HepG2 (cell line): ENCODE measurements around the gene ATP9B. TPM values are rescaled to one million over a fixed set of nuclear protein-coding genes. Genes with fewer than 3 reads are reported as not detected.

Experiments used
- ATAC-seq: fragments of 200-7000 bp; cut with Tn5 transposase; 3 replicates; pipeline ENCODE4 v1.9.1; 2020; ENCODE audit warnings: mild to moderate bottlenecking, moderate library complexity
- BruUV-seq: library from RNA; stranded (reverse); fragments of 400-500 nt; replicated peaks from 2 replicates; lab custom pipeline; 2021; lab: Mats Ljungman, UMichigan
- CTCF ChIA-PET: fragments of 300-600 bp; formaldehyde crosslinking; extraction: SDS; loops from one replicate; lab custom pipeline; 2021; ENCODE audit warnings: low total read pairs, inconsistent platforms, low intra/inter-chr PET ratio; lab: Yijun Ruan, JAX
- POLR2A ChIA-PET: fragments of 350-600 bp; sonication (Branson Sonifier 250); formaldehyde crosslinking; loops from one replicate; lab custom pipeline; 2020; ENCODE audit warnings: antibody characterized with exemption, inconsistent platforms; lab: Yijun Ruan, JAX
- DNase-seq: peaks from one replicate; pipeline ENCODE4 v3.0.0-alpha.2; 2015; ENCODE audit warnings: low spot score
- FAIRE-seq: peaks from 3 replicates; lab custom pipeline; 2011; peaks lifted over from hg19 to GRCh38; lab: Jason Lieb, UNC
- H2AFZ ChIP-seq: one replicate; pipeline ENCODE4 v1.6.1; 2011; ENCODE audit warnings: low read length, inconsistent platforms
- H3K27ac ChIP-seq: fragments of 300-600 bp; 3 replicates; pipeline ENCODE4 v1.8.0; 2011; ENCODE audit warnings: mixed run types, mild to moderate bottlenecking, mixed read lengths, low read length, inconsistent platforms; ENCODE audit not compliant: insufficient read depth; ENCODE audit errors: extremely low read length
- H3K27me3 ChIP-seq, 2 experiments: fragments of 200-600 bp in 1 of 2; 2 replicates in 1 of 2; 3 replicates in 1 of 2; pipeline versions ENCODE4 v1.6.0 to v1.8.0; 2011; ENCODE audit warnings: low read length in 2 of 2, mild to moderate bottlenecking in 2 of 2, moderate library complexity in 2 of 2, inconsistent platforms in 1 of 2; ENCODE audit not compliant: insufficient read depth in 2 of 2, control insufficient read depth in 1 of 2
- H3K36me3 ChIP-seq, 2 experiments: fragments of 200-600 bp in 1 of 2; replicated peaks in 1 of 2; 2 replicates in 1 of 2; 3 replicates in 1 of 2; pipeline versions ENCODE4 v1.5.1 to v1.8.0; 2011; ENCODE audit warnings: low read length in 2 of 2, inconsistent platforms in 1 of 2; ENCODE audit not compliant: insufficient read depth in 2 of 2, control insufficient read depth in 1 of 2
- H3K4me1 ChIP-seq: 2 replicates; pipeline ENCODE4 v1.5.1; 2012; ENCODE audit warnings: low read length, inconsistent platforms; ENCODE audit not compliant: insufficient read depth
- H3K4me2 ChIP-seq: 2 replicates; pipeline ENCODE4 v1.6.0; 2011; ENCODE audit warnings: low read depth, low read length, inconsistent platforms
- H3K4me3 ChIP-seq, 3 experiments: fragments of 200-600 bp in 1 of 3; sonication (generic), shearing (Covaris generic) in 1 of 3; replicated peaks in 1 of 3; 2 replicates each; pipeline ENCODE4 v1.5.1; 2011 to 2016; ENCODE audit warnings: low read length in 3 of 3, inconsistent platforms in 2 of 3, low read depth in 2 of 3, mild to moderate bottlenecking in 2 of 3, control low read depth in 1 of 3, mixed read lengths in 1 of 3; ENCODE audit not compliant: insufficient read depth in 1 of 3
- H3K79me2 ChIP-seq: one replicate; pipeline ENCODE4 v1.6.1; 2011; ENCODE audit warnings: low read length, inconsistent platforms; ENCODE audit not compliant: insufficient read depth
- H3K9ac ChIP-seq: 2 replicates; pipeline ENCODE4 v1.6.0; 2011; ENCODE audit warnings: mild to moderate bottlenecking, low read depth, low read length, inconsistent platforms; ENCODE audit not compliant: insufficient read depth
- H3K9me3 ChIP-seq: 2 replicates; pipeline ENCODE4 v1.5.1; 2012; ENCODE audit warnings: mild to moderate bottlenecking, low read length
- H4K20me1 ChIP-seq: 2 replicates; pipeline ENCODE4 v1.6.0; 2011; ENCODE audit warnings: inconsistent platforms, mild to moderate bottlenecking, low read length, moderate library complexity; ENCODE audit not compliant: insufficient read depth
- HHEX ChIP-seq: IDR thresholded peaks from 2 replicates; pipeline ENCODE4 v1.6.1; 2016; ENCODE audit warnings: control low read depth
- KDM6A ChIP-seq: IDR thresholded peaks from 2 replicates; pipeline ENCODE4 v1.6.1; 2016; ENCODE audit warnings: low read depth
- MBD4 ChIP-seq: IDR thresholded peaks from 2 replicates; pipeline ENCODE4 v1.6.1; 2012; ENCODE audit warnings: low read length, inconsistent platforms, borderline replicate concordance
- MXI1 ChIP-seq: IDR thresholded peaks from 3 replicates; pipeline ENCODE4 v1.6.1; 2012; ENCODE audit warnings: low read depth, low read length, inconsistent platforms, borderline replicate concordance
- RAD21 ChIP-seq: fragments of 450-650 bp; formaldehyde crosslinking; IDR thresholded peaks from 2 replicates; pipeline ENCODE4 v1.5.0; 2020; ENCODE audit warnings: mild to moderate bottlenecking
- SUZ12 ChIP-seq: fragments of 150-350 bp; IDR thresholded peaks from 2 replicates; pipeline ENCODE4 v1.6.1; 2014; ENCODE audit warnings: low read depth, low read length
- ZNF136 ChIP-seq: sonication (generic); formaldehyde crosslinking; IDR thresholded peaks from 2 replicates; pipeline ENCODE4 v1.8.1; 2022; ENCODE audit warnings: low read depth, mild to moderate bottlenecking, moderate library complexity, missing genetic modification reagents
- ZNF160 ChIP-seq: sonication (generic); formaldehyde crosslinking; IDR thresholded peaks from 2 replicates; pipeline ENCODE4 v1.8.0; 2022; ENCODE audit warnings: mild to moderate bottlenecking, inconsistent platforms, missing genetic modification reagents
- ZNF207 ChIP-seq: fragments of 450-650 bp; IDR thresholded peaks from 2 replicates; pipeline ENCODE4 v1.6.1; 2016; ENCODE audit warnings: antibody characterized with exemption, borderline replicate concordance
- ZNF577 ChIP-seq: sonication (generic); formaldehyde crosslinking; IDR thresholded peaks from 2 replicates; pipeline ENCODE4 v1.4.0; 2020; ENCODE audit warnings: mild to moderate bottlenecking, low read depth, missing genetic modification reagents, borderline replicate concordance
- ZNF772 ChIP-seq: sonication (generic); formaldehyde crosslinking; IDR thresholded peaks from 2 replicates; pipeline ENCODE4 v1.5.0; 2020; ENCODE audit warnings: mild to moderate bottlenecking, missing genetic modification reagents
- ZNF891 ChIP-seq: sonication (generic); formaldehyde crosslinking; IDR thresholded peaks from 2 replicates; pipeline ENCODE4 v1.5.0; 2020; ENCODE audit warnings: mild to moderate bottlenecking, missing genetic modification reagents
- WGBS: methylation state at CpG from one replicate; pipeline ENCODE4 v1.1.6; 2017; ENCODE audit warnings: low lambda C conversion rate; 5-methylcytosine and 5-hydroxymethylcytosine counted together
- in situ Hi-C: cut with HindIII; loops from 2 replicates; pipeline ENCODE4 v1.10.0; 2017; ENCODE audit warnings: low pct_unique_long_range_greater_than_20kb; ENCODE audit not compliant: extremely low pct_ligation_motif_present
- intact Hi-C: fragments of 100-400 bp; cut with micrococcal nuclease; formaldehyde crosslinking; loops from one replicate; pipeline ENCODE4 v1.10.0; 2022; ENCODE audit not compliant: unreplicated experiment
- polyA plus RNA-seq, 8 experiments: library from polyadenylated mRNA; depleted of rRNA in 3 of 8; stranded (reverse) in 7 of 8; unstranded in 1 of 8; fragments of >200 nt; fragmentation: Illumina TruSeq in 4 of 8; extraction: Trizol in 4 of 8; gene quantifications; 2 replicates each; pipeline versions ENCODE4 v1.2.1 to v1.2.3, GENCODE V29; 2011 to 2016; ENCODE audit warnings: low read depth in 4 of 8, missing spikeins in 1 of 8, mixed read lengths in 1 of 8; ENCODE audit not compliant: insufficient read depth in 1 of 8
- total RNA-seq, 5 experiments: library from RNA; depleted of rRNA; stranded (reverse); fragments of >200 nt; fragmentation: Illumina TruSeq; extraction: Trizol; gene quantifications; 2 replicates each; pipeline ENCODE4 v1.2.3, GENCODE V29; 2016; ENCODE audit warnings: low read depth in 1 of 5
- TF ChIP-seq, protein P1 (sequence below): sonication (generic); formaldehyde crosslinking; IDR thresholded peaks from 2 replicates; pipeline ENCODE4 v1.9.0; 2021; ENCODE audit warnings: mild to moderate bottlenecking, missing genetic modification reagents
- TF ChIP-seq, protein P2 (sequence below): sonication (generic); formaldehyde crosslinking; IDR thresholded peaks from 2 replicates; pipeline ENCODE4 v1.5.1; 2020; ENCODE audit warnings: mild to moderate bottlenecking, missing genetic modification reagents, moderate library complexity
- TF ChIP-seq, protein P3 (sequence below): sonication (generic); formaldehyde crosslinking; IDR thresholded peaks from 2 replicates; pipeline ENCODE4 v1.4.0; 2020; ENCODE audit warnings: missing genetic modification reagents, borderline replicate concordance

ATP9B gene
- total and polyA plus RNA-seq, 2 of the 13 experiments (the other 11 are each of a cell fraction or from before 2014, with no cell fraction given), result 10.8 to 11.3 TPM

DNA sequence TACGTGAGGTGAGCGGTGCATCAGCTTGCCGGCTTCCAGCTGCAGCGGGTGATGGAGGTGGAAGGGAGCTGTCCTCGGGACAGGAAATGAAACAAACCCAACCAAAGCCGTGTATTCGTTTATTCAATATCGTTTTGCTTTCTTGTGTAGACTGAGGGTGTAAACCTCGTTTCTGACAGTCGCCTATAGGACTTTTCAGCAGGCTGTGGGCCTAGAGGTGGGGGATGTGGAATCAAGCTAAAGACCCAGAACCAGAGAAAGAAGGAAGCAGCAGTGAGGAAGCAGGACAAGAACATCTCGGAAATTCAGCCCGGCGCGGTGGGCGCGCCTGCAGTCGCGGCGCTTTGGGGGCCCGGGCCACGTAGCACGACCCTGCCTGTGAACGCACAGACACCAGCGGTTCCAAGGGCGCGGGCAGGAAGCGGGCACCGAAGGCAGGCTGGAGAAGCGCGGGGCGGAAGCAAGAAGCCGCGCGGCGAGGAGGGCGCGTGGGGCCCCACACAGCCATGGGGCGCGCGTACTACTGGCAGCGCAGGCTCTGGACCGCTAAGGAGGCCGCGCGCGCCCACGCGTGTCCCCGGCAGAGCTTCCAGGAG, 755 bp upstream of the ATP9B start (continued):
- TF ChIP-seq, protein P1, sequence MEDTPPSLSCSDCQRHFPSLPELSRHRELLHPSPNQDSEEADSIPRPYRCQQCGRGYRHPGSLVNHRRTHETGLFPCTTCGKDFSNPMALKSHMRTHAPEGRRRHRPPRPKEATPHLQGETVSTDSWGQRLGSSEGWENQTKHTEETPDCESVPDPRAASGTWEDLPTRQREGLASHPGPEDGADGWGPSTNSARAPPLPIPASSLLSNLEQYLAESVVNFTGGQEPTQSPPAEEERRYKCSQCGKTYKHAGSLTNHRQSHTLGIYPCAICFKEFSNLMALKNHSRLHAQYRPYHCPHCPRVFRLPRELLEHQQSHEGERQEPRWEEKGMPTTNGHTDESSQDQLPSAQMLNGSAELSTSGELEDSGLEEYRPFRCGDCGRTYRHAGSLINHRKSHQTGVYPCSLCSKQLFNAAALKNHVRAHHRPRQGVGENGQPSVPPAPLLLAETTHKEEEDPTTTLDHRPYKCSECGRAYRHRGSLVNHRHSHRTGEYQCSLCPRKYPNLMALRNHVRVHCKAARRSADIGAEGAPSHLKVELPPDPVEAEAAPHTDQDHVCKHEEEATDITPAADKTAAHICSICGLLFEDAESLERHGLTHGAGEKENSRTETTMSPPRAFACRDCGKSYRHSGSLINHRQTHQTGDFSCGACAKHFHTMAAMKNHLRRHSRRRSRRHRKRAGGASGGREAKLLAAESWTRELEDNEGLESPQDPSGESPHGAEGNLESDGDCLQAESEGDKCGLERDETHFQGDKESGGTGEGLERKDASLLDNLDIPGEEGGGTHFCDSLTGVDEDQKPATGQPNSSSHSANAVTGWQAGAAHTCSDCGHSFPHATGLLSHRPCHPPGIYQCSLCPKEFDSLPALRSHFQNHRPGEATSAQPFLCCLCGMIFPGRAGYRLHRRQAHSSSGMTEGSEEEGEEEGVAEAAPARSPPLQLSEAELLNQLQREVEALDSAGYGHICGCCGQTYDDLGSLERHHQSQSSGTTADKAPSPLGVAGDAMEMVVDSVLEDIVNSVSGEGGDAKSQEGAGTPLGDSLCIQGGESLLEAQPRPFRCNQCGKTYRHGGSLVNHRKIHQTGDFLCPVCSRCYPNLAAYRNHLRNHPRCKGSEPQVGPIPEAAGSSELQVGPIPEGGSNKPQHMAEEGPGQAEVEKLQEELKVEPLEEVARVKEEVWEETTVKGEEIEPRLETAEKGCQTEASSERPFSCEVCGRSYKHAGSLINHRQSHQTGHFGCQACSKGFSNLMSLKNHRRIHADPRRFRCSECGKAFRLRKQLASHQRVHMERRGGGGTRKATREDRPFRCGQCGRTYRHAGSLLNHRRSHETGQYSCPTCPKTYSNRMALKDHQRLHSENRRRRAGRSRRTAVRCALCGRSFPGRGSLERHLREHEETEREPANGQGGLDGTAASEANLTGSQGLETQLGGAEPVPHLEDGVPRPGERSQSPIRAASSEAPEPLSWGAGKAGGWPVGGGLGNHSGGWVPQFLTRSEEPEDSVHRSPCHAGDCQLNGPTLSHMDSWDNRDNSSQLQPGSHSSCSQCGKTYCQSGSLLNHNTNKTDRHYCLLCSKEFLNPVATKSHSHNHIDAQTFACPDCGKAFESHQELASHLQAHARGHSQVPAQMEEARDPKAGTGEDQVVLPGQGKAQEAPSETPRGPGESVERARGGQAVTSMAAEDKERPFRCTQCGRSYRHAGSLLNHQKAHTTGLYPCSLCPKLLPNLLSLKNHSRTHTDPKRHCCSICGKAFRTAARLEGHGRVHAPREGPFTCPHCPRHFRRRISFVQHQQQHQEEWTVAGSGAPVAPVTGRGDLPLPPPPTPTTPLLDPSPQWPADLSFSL (CRISPR knock-in tag), result no peak
- no peak for TF ChIP-seq ZNF207

DNA sequence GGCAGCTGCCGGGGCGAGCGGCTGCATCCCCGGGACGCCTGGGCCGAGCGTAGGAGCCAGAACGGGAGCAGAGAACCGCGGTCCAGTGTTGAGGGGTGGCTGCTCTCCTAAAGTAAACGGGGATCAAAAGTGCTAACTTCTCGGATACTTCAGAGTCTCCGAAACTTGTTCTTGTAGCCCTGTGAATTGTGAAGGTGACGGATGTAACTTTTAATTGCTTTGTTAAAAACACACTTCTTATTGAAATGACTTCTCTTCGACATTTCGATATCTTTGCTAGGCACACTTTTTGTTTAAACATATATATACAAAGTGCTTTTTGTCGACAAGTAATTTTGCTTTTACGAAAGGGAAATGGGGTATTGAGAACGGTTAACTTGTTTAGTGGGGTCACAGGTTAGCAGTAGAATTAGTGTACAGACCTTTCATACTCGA, 540 bp downstream of the ATP9B start:
- peaks cover 30% of the 10 kb centered on the region for H3K4me1 ChIP-seq
- H3K36me3 ChIP-seq, result no peaks in the 10 kb centered on the region
- H3K27ac ChIP-seq, result peak overlapping the region; percentile 76
- H3K27me3 ChIP-seq, result no peaks in the 10 kb centered on the region; a peak in 1 of 5 replicates
- no TSS peak for BruUV-seq
- no peak overlapping the region for H2AFZ ChIP-seq
- no peak for ATAC-seq
- 0% methylated on average over 11 of the region's 20 CpGs for WGBS
- H4K20me1 ChIP-seq, result no peaks in the 10 kb centered on the region
- peaks cover 31% of the 10 kb centered on the region for H3K79me2 ChIP-seq
- no peak for DNase-seq
- peak; percentile 66 for FAIRE-seq
- in situ Hi-C loops (no loop called here), intact Hi-C loops (loop anchor here (10.0 kb wide), 1 partner anchor 105 kb away; no protein-coding TSS in a partner anchor)
- peak overlapping the region; percentile 79 to 88 (median 82) for H3K4me3 ChIP-seq
- POLR2A ChIA-PET, result no interaction called here
- peak overlapping the region; percentile 90 for H3K9ac ChIP-seq
- H3K4me2 ChIP-seq, result peak overlapping the region; percentile 82
- no peaks in the 10 kb centered on the region for H3K9me3 ChIP-seq
- CTCF ChIA-PET, result no interaction called here
- TF ChIP-seq KDM6A (CRISPR knock-in tag), result no peak
- no peak for TF ChIP-seq HHEX (CRISPR knock-in tag)
- no peak for TF ChIP-seq RAD21 (CRISPR knock-in tag)
- TF ChIP-seq, protein P2, sequence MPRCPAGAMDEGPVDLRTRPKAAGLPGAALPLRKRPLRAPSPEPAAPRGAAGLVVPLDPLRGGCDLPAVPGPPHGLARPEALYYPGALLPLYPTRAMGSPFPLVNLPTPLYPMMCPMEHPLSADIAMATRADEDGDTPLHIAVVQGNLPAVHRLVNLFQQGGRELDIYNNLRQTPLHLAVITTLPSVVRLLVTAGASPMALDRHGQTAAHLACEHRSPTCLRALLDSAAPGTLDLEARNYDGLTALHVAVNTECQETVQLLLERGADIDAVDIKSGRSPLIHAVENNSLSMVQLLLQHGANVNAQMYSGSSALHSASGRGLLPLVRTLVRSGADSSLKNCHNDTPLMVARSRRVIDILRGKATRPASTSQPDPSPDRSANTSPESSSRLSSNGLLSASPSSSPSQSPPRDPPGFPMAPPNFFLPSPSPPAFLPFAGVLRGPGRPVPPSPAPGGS, result no peak
- TF ChIP-seq ZNF160 (CRISPR knock-in tag), result no peak
- peak; percentile 4; the same call in 1 of the 2 replicates for TF ChIP-seq ZNF891 (CRISPR knock-in tag)
- no peak for TF ChIP-seq ZNF772
- no peak for TF ChIP-seq SUZ12
- TF ChIP-seq, protein P3, sequence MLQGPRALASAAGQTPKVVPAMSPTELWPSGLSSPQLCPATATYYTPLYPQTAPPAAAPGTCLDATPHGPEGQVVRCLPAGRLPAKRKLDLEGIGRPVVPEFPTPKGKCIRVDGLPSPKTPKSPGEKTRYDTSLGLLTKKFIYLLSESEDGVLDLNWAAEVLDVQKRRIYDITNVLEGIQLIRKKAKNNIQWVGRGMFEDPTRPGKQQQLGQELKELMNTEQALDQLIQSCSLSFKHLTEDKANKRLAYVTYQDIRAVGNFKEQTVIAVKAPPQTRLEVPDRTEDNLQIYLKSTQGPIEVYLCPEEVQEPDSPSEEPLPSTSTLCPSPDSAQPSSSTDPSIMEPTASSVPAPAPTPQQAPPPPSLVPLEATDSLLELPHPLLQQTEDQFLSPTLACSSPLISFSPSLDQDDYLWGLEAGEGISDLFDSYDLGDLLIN (CRISPR knock-in tag), result no peak
- no peak for TF ChIP-seq MBD4
- TF ChIP-seq ZNF577, result no peak
- no peak for TF ChIP-seq MXI1
- no peak for TF ChIP-seq ZNF136 (CRISPR knock-in tag)
